Duodenal mucosa (tissue), 2 donors: ENCODE results near the gene GALNT13.

Source experiments
- H3K27ac ChIP-seq: one replicate; pipeline ENCODE4 v1.7.0; 2013; ENCODE audit warnings: low read depth, low read length
- H3K27me3 ChIP-seq, 2 donors: one replicate each; pipeline ENCODE4 v1.7.0; 2013; ENCODE audit warnings: low read length in 2 of 2, control low read depth in 1 of 2; ENCODE audit not compliant: insufficient read depth in 2 of 2, control insufficient read depth in 1 of 2
- H3K36me3 ChIP-seq, 2 donors: one replicate each; pipeline ENCODE4 v1.7.0; 2013; ENCODE audit warnings: low read length in 2 of 2, control low read depth in 1 of 2; ENCODE audit not compliant: insufficient read depth in 2 of 2, control insufficient read depth in 1 of 2
- H3K4me1 ChIP-seq, 2 donors: one replicate each; pipeline ENCODE4 v1.7.0; 2013; ENCODE audit warnings: low read length in 2 of 2, control low read depth in 1 of 2; ENCODE audit not compliant: insufficient read depth in 2 of 2, control insufficient read depth in 1 of 2
- H3K4me3 ChIP-seq, 2 donors: one replicate each; pipeline ENCODE4 v1.7.0; 2013; ENCODE audit warnings: low read length in 2 of 2, low read depth in 1 of 2
- H3K9ac ChIP-seq, 2 donors: one replicate each; pipeline ENCODE4 v1.7.0; 2013; ENCODE audit warnings: low read length in 2 of 2, low read depth in 1 of 2
- H3K9me3 ChIP-seq, 2 donors: one replicate each; pipeline ENCODE4 v1.7.0; 2013; ENCODE audit warnings: low read length in 2 of 2, control low read depth in 1 of 2; ENCODE audit not compliant: control insufficient read depth in 1 of 2

The GALNT13 gene

GRCh38 chr2:154447727-154448418 is 576.2 kb downstream of the GALNT13 start:
- Histone ChIP-seq H3K9ac (no peak overlapping the region), H3K4me3 (no peak overlapping the region), H3K27ac (no peak overlapping the region), H3K4me1 (peaks cover 4 to 11% of the 10 kb centered on the region in 2 donors), H3K36me3 (no peaks in the 10 kb centered on the region), H3K27me3 (no peaks in the 10 kb centered on the region), H3K9me3 (no peaks in the 10 kb centered on the region)

GRCh38 chr2:154449951-154450658 is 578.4 kb downstream of the GALNT13 start:
- H3K27me3 ChIP-seq = no peaks in the 10 kb centered on the region
- H3K9ac ChIP-seq = no peak overlapping the region
- H3K4me1 ChIP-seq = peaks cover 4 to 11% of the 10 kb centered on the region in 2 donors
- no peaks in the 10 kb centered on the region for H3K36me3 ChIP-seq
- no peak overlapping the region for H3K27ac ChIP-seq
- H3K4me3 ChIP-seq = no peak overlapping the region
- no peaks in the 10 kb centered on the region for H3K9me3 ChIP-seq

GRCh38 chr2:154452471-154452870 is 580.7 kb downstream of the GALNT13 start:
- Histone ChIP-seq H3K36me3 (no peaks in the 10 kb centered on the region), H3K27ac (no peak overlapping the region), H3K9me3 (no peaks in the 10 kb centered on the region), H3K4me1 (peaks cover 4 to 9% of the 10 kb centered on the region in 2 donors), H3K27me3 (no peaks in the 10 kb centered on the region), H3K9ac (no peak overlapping the region), H3K4me3 (no peak overlapping the region)

- Histone ChIP-seq H3K4me1 (peaks cover 1 to 4% of the 10 kb centered on the region in 2 donors), H3K4me3 (no peak overlapping the region)
Measured at GRCh38 chr2:154452906-154453493, 581.3 kb downstream of the GALNT13 start.

GRCh38 chr2:154455166-154455565 is 583.4 kb downstream of the GALNT13 start:
- no peaks in the 10 kb centered on the region for H3K27me3 ChIP-seq
- H3K27ac ChIP-seq = no peak overlapping the region
- H3K36me3 ChIP-seq = no peaks in the 10 kb centered on the region
- no peaks in the 10 kb centered on the region for H3K4me1 ChIP-seq
- no peak overlapping the region for H3K9ac ChIP-seq
- no peak overlapping the region for H3K4me3 ChIP-seq
- no peaks in the 10 kb centered on the region for H3K9me3 ChIP-seq

More at GRCh38 chr2:154452906-154453493, 581.3 kb downstream of the GALNT13 start:
- no peaks in the 10 kb centered on the region for H3K9me3 ChIP-seq
- no peaks in the 10 kb centered on the region for H3K27me3 ChIP-seq
- H3K9ac ChIP-seq = no peak overlapping the region
- no peak overlapping the region for H3K27ac ChIP-seq
- no peaks in the 10 kb centered on the region for H3K36me3 ChIP-seq

- H3K4me1 ChIP-seq = no peaks in the 10 kb centered on the region
- H3K36me3 ChIP-seq = no peaks in the 10 kb centered on the region
- no peaks in the 10 kb centered on the region for H3K27me3 ChIP-seq
- H3K27ac ChIP-seq = no peak overlapping the region
- no peaks in the 10 kb centered on the region for H3K9me3 ChIP-seq
- no peak overlapping the region for H3K9ac ChIP-seq
- no peak overlapping the region for H3K4me3 ChIP-seq
Measured at GRCh38 chr2:154455866-154456265, 584.1 kb downstream of the GALNT13 start.

- no peaks in the 10 kb centered on the region for H3K27me3 ChIP-seq
- no peaks in the 10 kb centered on the region for H3K9me3 ChIP-seq
- H3K36me3 ChIP-seq = no peaks in the 10 kb centered on the region
- no peaks in the 10 kb centered on the region for H3K4me1 ChIP-seq
- H3K4me3 ChIP-seq = no peak overlapping the region
- H3K9ac ChIP-seq = no peak overlapping the region
- H3K27ac ChIP-seq = no peak overlapping the region
Measured at GRCh38 chr2:154457286-154457685, 585.6 kb downstream of the GALNT13 start.

- Histone ChIP-seq H3K27me3 (no peaks in the 10 kb centered on the region), H3K4me3 (no peak overlapping the region), H3K9ac (no peak overlapping the region), H3K4me1 (no peaks in the 10 kb centered on the region), H3K27ac (no peak overlapping the region), H3K36me3 (no peaks in the 10 kb centered on the region), H3K9me3 (no peaks in the 10 kb centered on the region)
Measured at GRCh38 chr2:154459286-154459685, 587.6 kb downstream of the GALNT13 start.

- Histone ChIP-seq H3K4me3 (no peak overlapping the region), H3K27ac (no peak overlapping the region), H3K36me3 (no peaks in the 10 kb centered on the region), H3K4me1 (no peaks in the 10 kb centered on the region), H3K9ac (no peak overlapping the region), H3K27me3 (no peaks in the 10 kb centered on the region), H3K9me3 (no peaks in the 10 kb centered on the region)
Measured at GRCh38 chr2:154462634-154463033, 590.9 kb downstream of the GALNT13 start.

GRCh38 chr2:154466226-154466625 is 594.5 kb downstream of the GALNT13 start:
- no peaks in the 10 kb centered on the region for H3K36me3 ChIP-seq
- no peaks in the 10 kb centered on the region for H3K9me3 ChIP-seq
- H3K27me3 ChIP-seq = no peaks in the 10 kb centered on the region
- no peak overlapping the region for H3K4me3 ChIP-seq
- H3K9ac ChIP-seq = no peak overlapping the region
- H3K4me1 ChIP-seq = no peaks in the 10 kb centered on the region
- no peak overlapping the region for H3K27ac ChIP-seq
